GM11168 (cell line): ENCODE results near the gene ARHGAP8.

Experiments
- in situ Hi-C: fragments of 300-500 bp; cut with MboI; formaldehyde crosslinking; loops from one replicate; pipeline ENCODE4 v1.12.0; 2022; ENCODE audit warnings: low sequenced_read_pairs; ENCODE audit not compliant: unreplicated experiment

The ARHGAP8 gene

DNA sequence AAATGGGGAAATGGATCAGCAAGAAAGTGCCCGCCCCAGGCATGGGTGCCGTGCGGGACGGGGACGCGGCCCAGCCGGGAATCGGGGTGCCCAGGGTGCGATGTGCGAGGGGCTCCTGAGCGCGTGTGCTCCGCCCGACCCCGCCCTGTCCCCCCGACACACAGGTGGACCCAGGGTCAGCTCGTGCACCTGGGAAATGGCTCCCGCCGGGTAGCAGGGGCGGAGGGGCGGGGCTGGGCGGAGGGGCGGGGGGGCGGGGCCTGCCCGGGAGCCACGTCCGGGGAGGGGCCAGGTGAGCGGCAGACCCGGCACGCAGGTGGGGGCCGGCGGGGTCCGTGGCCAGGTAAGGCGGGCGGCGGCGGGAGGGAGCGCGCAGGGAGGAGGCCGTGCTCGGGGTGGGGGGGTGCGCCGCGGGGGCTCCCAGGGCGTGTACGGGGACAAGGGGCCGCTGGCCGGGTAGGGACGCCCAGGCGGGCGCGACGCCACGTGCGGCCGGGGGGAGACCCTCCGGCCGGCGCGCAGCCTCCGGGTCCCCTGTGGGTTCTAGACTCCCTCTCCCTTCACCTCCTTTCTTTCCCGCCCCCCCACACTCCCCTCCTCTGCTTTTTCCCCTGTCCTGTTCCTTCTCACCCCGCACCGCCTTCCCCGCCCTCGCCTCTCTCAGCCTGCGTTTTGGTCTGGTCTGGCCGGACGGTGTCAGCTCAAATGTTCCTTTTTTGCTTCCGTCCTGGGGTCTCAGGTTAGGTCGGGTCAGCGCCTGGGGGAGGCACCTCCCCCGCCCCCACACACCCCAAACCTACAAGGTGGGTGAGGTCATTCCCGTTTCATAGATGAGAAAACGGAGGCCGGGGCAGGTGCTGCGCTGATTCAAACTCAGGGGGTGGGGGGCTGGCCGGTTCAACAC is at the start of gene ARHGAP8:
Gene ARHGAP8, plus strand, starts transcription at position 291 of the 904 bp plus-strand sequence. CDS start 33,953 bp downstream, outside the sequence.
- in situ Hi-C loops: no loop called here

GRCh38 chr22:44703255-44703870 is 49.0 kb upstream of the ARHGAP8 start:
- in situ Hi-C loops: no loop called here

GRCh38 chr22:44704159-44705021 is 48.0 kb upstream of the ARHGAP8 start:
- in situ Hi-C loops: no loop called here

- in situ Hi-C loops: no loop called here
Observed at GRCh38 chr22:44705022-44705297, 47.4 kb upstream of the ARHGAP8 start.

- in situ Hi-C loops: no loop called here
Observed at GRCh38 chr22:44706488-44706887, 45.9 kb upstream of the ARHGAP8 start.

DNA sequence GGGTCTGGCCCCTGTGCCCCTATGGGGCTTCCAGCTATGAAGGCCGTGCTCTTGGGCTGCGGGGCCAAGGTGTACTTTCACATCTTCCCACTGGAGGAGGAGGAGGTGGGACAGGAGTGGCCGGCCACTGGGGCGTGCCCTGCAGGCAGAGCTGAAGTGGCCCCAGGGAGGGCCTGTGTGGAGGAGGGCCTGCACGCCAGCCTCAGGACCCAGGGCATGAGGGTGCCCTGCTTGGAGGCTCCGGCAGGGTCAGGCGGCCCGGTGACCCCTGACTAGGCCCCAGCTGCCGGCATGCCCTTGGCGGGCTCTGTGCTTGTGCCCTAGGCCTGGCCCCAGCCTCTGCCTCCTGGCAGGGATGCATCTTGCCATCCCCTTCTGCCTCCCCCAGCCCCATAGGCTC is 45.2 kb upstream of the ARHGAP8 start:
- in situ Hi-C loops: no loop called here

DNA sequence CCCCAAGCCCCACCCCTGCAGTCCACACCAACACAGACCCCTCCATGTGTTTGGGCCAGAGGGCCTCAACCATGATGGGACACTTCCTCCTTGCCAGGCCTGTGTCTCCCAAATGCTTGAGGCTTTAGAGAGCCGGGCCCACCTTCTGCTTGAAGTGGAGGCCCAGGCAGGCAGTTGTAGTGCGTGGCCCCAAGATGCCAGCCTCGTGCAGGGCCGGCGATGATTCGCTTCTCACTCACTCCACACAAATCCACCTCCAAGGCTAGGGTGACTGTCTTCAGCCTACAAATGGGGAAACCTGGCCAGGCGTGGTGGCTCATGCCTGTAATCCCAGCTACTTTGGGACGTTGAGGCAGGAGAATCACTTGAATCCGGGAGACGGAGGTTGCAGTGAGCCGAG is 44.6 kb upstream of the ARHGAP8 start:
- in situ Hi-C loops: no loop called here

GRCh38 chr22:44709881-44710392 is 42.4 kb upstream of the ARHGAP8 start:
- in situ Hi-C loops: no loop called here

DNA sequence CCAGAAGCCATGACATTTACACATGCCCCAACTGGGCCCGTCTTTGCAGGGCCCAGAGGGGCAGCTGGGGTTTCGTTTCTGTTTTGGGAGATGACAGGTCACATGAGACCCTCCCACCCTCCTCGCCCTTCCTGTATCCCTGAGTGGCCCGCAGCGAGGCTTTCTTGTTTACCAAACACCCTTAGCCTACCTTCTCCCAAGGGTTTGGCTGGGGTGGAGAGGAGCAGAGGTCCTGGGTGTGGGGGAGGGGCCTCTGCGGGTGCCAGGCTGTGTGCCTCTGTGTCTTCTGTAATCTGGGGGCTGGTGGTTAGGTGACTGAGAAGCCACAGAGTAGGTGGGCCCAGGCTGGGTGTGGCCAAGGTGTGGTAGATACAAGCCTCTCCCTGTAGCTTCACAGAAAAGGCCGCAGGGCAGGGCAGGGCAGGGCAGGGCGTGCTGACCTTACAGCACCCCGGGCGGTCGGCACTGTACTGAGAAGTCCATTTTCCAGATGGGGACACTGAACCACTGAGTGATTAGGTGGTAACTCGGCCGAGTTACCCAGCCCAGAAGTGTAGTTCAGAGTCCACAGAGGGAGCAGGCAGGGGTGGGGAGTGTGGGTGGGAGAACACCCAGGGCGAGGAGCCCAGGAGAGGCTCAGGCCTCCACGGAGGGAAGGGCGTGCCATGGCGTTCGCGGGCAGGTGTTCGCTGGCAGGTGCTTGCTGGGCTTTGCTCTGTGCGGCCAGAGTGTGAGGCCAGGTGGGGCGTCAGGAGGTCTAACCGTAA is 41.7 kb upstream of the ARHGAP8 start:
- in situ Hi-C loops: no loop called here

- in situ Hi-C loops: no loop called here
Observed at GRCh38 chr22:44711241-44711560, 41.2 kb upstream of the ARHGAP8 start.

GRCh38 chr22:44711690-44712555 is 40.5 kb upstream of the ARHGAP8 start:
- in situ Hi-C loops: no loop called here

DNA sequence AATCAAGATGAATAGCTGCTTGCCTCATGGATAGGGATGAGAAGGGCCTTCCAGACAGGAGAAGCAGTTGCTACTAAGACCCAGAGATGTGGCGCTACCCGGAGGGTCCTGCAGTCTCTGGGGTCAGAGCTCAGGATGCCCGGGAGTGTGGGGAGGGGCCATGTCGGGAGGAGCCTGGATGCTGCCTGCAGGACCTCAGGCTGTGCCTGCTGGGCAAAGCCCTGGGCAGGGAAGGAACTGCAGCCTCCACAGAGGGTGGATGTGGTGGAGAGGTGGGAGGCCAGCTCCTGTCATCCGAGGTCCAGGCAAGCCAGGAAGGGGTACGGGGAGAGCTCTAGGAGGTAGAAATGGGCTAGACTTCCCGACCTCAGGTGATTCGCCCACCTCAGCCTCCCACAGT is 39.4 kb upstream of the ARHGAP8 start:
- in situ Hi-C loops: no loop called here

DNA sequence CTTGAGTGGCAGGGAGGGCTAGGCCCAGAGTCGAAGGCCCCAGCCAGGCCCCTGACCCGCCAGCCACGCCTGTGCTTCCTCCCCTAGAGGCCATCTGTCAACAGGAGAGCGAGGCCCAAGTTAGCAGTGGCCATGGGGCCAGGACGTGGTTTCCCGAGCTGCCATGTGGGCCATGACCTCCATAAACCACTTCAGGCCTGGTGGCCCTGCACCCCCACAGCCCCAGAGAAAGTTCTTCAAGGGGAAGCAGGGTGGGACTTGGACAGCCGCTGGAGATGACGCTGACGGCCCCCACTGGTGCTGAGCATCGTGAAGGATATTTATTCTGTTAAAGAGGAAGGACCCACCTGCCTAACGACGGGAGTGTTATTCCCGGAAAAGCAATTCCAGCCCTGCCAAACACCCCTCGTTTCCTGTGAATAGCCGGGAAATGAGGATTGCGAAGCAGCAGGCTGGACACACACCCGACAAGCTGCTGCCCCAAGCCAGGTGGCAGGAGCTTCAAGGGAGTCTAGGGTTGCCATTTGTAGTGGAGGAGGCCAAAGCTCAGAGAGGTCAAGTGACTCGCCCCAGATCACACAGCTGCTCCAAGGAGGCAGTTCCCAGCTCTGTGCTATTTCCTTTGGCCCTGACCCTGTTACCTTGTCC is 37.5 kb upstream of the ARHGAP8 start:
- in situ Hi-C loops: no loop called here

- in situ Hi-C loops: no loop called here
Observed at GRCh38 chr22:44718418-44718817, 34.0 kb upstream of the ARHGAP8 start.

GRCh38 chr22:44719586-44720368 is 32.6 kb upstream of the ARHGAP8 start:
- in situ Hi-C loops: no loop called here

GRCh38 chr22:44721213-44721612 is 31.2 kb upstream of the ARHGAP8 start:
- in situ Hi-C loops: no loop called here

GRCh38 chr22:44722611-44723010 is 29.8 kb upstream of the ARHGAP8 start:
- in situ Hi-C loops: no loop called here

DNA sequence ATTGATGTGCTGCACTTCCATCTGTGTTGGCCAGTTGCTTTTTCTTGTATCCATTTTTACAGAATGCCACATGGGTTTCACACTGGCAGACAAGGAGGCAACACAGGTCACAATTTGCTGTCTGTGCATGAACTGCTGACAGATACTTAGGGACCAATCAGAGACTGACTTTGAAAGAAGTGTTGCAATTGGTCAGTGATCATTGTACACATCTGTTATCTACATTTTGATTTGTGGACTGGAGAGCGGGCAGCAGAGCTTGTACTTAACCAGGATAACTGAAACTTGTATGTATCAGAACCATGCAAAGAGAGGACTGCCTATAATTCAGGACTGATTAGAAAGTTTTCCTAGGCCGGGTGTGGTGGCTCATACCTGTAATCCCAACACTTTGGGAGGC is 28.6 kb upstream of the ARHGAP8 start:
- in situ Hi-C loops: no loop called here
